Panc1 (cell line): ENCODE data around the gene DOCK1.

Experiments
- SIN3A ChIP-seq: IDR thresholded peaks from 2 replicates; pipeline ENCODE4 v1.6.1; 2012; ENCODE audit warnings: low read depth, mild to moderate bottlenecking, low read length, moderate library complexity, borderline replicate concordance; ENCODE audit not compliant: insufficient read depth
- TCF7L2 ChIP-seq: IDR thresholded peaks from 2 replicates; pipeline ENCODE4 v1.6.1; 2011; ENCODE audit warnings: mild to moderate bottlenecking, low read depth, low read length, inconsistent platforms
- TF ChIP-seq, protein P1 (sequence below): fragments of 450-650 bp; IDR thresholded peaks from 2 replicates; pipeline ENCODE4 v1.5.1; 2017; ENCODE audit warnings: mild to moderate bottlenecking
- TF ChIP-seq, protein P2 (sequence below), 2 experiments: IDR thresholded peaks; 2 replicates each; pipeline ENCODE4 v1.6.1; 2011 to 2012; ENCODE audit warnings: low read depth in 2 of 2, control low read depth in 1 of 2, low read length in 1 of 2, mild to moderate bottlenecking in 1 of 2, moderate library complexity in 1 of 2; ENCODE audit not compliant: insufficient read depth in 1 of 2

DNA sequence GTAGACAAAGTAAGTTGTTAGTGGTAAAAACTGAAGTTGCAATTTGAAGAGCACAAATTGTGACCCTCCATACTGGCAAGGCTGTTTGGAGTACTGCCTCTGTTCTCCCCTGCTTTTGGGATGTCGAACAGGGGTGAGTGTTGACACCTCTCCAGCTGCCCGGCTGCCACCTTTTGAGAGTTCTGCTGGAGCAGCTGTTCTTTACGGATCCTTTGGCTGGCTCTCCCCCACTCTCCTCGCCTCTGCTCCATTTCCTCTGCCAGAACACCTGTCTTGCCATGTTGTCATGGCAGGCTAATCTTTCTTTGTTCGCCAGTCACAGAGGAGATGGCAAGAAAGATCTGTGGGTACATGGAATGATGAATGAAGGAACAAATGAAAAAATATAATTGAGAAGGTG, 256.3 kb downstream of the DOCK1 start:
- TF ChIP-seq TCF7L2, result no peak
- TF ChIP-seq, protein P1, sequence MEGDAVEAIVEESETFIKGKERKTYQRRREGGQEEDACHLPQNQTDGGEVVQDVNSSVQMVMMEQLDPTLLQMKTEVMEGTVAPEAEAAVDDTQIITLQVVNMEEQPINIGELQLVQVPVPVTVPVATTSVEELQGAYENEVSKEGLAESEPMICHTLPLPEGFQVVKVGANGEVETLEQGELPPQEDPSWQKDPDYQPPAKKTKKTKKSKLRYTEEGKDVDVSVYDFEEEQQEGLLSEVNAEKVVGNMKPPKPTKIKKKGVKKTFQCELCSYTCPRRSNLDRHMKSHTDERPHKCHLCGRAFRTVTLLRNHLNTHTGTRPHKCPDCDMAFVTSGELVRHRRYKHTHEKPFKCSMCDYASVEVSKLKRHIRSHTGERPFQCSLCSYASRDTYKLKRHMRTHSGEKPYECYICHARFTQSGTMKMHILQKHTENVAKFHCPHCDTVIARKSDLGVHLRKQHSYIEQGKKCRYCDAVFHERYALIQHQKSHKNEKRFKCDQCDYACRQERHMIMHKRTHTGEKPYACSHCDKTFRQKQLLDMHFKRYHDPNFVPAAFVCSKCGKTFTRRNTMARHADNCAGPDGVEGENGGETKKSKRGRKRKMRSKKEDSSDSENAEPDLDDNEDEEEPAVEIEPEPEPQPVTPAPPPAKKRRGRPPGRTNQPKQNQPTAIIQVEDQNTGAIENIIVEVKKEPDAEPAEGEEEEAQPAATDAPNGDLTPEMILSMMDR, result no peak
- TF ChIP-seq, protein P2, sequence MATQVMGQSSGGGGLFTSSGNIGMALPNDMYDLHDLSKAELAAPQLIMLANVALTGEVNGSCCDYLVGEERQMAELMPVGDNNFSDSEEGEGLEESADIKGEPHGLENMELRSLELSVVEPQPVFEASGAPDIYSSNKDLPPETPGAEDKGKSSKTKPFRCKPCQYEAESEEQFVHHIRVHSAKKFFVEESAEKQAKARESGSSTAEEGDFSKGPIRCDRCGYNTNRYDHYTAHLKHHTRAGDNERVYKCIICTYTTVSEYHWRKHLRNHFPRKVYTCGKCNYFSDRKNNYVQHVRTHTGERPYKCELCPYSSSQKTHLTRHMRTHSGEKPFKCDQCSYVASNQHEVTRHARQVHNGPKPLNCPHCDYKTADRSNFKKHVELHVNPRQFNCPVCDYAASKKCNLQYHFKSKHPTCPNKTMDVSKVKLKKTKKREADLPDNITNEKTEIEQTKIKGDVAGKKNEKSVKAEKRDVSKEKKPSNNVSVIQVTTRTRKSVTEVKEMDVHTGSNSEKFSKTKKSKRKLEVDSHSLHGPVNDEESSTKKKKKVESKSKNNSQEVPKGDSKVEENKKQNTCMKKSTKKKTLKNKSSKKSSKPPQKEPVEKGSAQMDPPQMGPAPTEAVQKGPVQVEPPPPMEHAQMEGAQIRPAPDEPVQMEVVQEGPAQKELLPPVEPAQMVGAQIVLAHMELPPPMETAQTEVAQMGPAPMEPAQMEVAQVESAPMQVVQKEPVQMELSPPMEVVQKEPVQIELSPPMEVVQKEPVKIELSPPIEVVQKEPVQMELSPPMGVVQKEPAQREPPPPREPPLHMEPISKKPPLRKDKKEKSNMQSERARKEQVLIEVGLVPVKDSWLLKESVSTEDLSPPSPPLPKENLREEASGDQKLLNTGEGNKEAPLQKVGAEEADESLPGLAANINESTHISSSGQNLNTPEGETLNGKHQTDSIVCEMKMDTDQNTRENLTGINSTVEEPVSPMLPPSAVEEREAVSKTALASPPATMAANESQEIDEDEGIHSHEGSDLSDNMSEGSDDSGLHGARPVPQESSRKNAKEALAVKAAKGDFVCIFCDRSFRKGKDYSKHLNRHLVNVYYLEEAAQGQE (IDR thresholded peaks at IDR 0.05; ENCODE audit: insufficient read depth in 1 of 2, low read depth in 2 of 2, low read length in 1 of 2), result no peak
- TF ChIP-seq SIN3A, result no peak
